GM23338 (cell line): Measurements from ENCODE around the gene LHX5. TPM values are rescaled to one million over a fixed set of nuclear protein-coding genes. Genes with fewer than 3 reads are reported as not detected.

ENCODE experiments used
- ATAC-seq: fragments of 200-7000 bp; cut with Tn5 transposase; 3 replicates; pipeline ENCODE4 v1.9.1; 2020
- DNase-seq: peaks from one replicate; pipeline ENCODE4 v3.0.0-alpha.2; 2015; ENCODE audit warnings: low spot score
- H2AFZ ChIP-seq: fragments of 200-600 bp; sonication (generic); 2 replicates; pipeline ENCODE4 v1.8.0; 2016; ENCODE audit warnings: antibody characterized with exemption, mild to moderate bottlenecking, moderate library complexity
- H3F3A ChIP-seq: fragments of 200-600 bp; sonication (generic); replicated peaks from 2 replicates; pipeline ENCODE4 v1.8.0; 2017; ENCODE audit warnings: antibody characterized with exemption, mixed run types, low read depth
- H3K27ac ChIP-seq: fragments of 200-600 bp; sonication (generic); 2 replicates; pipeline ENCODE4 v1.6.1; 2016; ENCODE audit warnings: low read depth
- H3K27me3 ChIP-seq: fragments of 200-600 bp; sonication (generic); 2 replicates; pipeline ENCODE4 v1.8.0; 2016; ENCODE audit warnings: mild to moderate bottlenecking, mixed run types, moderate library complexity; ENCODE audit not compliant: insufficient read depth
- H3K36me3 ChIP-seq: fragments of 200-600 bp; sonication (generic); 2 replicates; pipeline ENCODE4 v1.8.0; 2016; ENCODE audit warnings: mild to moderate bottlenecking; ENCODE audit not compliant: insufficient read depth
- H3K4me1 ChIP-seq: fragments of 200-600 bp; sonication (generic); 2 replicates; pipeline ENCODE4 v1.8.0; 2016; ENCODE audit warnings: mild to moderate bottlenecking, moderate library complexity; ENCODE audit not compliant: insufficient read depth
- H3K4me2 ChIP-seq: fragments of 200-600 bp; sonication (generic); 2 replicates; pipeline ENCODE4 v1.7.1; 2017; ENCODE audit warnings: mixed run types
- H3K4me3 ChIP-seq: fragments of 200-600 bp; sonication (generic); 2 replicates; pipeline ENCODE4 v1.6.1; 2016; ENCODE audit warnings: mixed run types
- H3K79me2 ChIP-seq: fragments of 200-600 bp; sonication (generic); replicated peaks from 2 replicates; pipeline ENCODE4 v1.8.0; 2017; ENCODE audit warnings: mild to moderate bottlenecking; ENCODE audit not compliant: insufficient read depth
- H3K9me2 ChIP-seq: fragments of 200-600 bp; sonication (generic); 2 replicates; pipeline ENCODE4 v1.8.0; 2017; ENCODE audit not compliant: insufficient read depth
- H4K20me1 ChIP-seq: fragments of 200-600 bp; sonication (generic); replicated peaks from 2 replicates; pipeline ENCODE4 v1.8.0; 2017; ENCODE audit warnings: mild to moderate bottlenecking; ENCODE audit not compliant: insufficient read depth
- H3K27ac Mint-ChIP-seq: 2 replicates; pipeline ENCODE4 v1.8.0; 2020; ENCODE audit warnings: inconsistent platforms, mild to moderate bottlenecking, moderate library complexity, mixed read lengths
- H3K27me3 Mint-ChIP-seq: 3 replicates; pipeline ENCODE4 v1.8.0; 2022; ENCODE audit warnings: low read depth, mild to moderate bottlenecking, moderate library complexity, mixed read lengths, inconsistent platforms; ENCODE audit not compliant: insufficient read depth, poor library complexity
- H3K36me3 Mint-ChIP-seq: 3 replicates; pipeline ENCODE4 v1.8.0; 2021; ENCODE audit warnings: low read depth, mild to moderate bottlenecking, inconsistent platforms, moderate library complexity, mixed read lengths
- H3K4me1 Mint-ChIP-seq: 3 replicates; pipeline ENCODE4 v1.8.0; 2020; ENCODE audit warnings: mild to moderate bottlenecking, inconsistent platforms, mixed read lengths
- H3K4me3 Mint-ChIP-seq: 3 replicates; pipeline ENCODE4 v1.8.0; 2021; ENCODE audit warnings: moderate library complexity, mild to moderate bottlenecking, inconsistent platforms, mixed read lengths
- H3K9me3 Mint-ChIP-seq: 3 replicates; pipeline ENCODE4 v1.8.0; 2020; ENCODE audit warnings: moderate library complexity, mild to moderate bottlenecking, inconsistent platforms, mixed read lengths
- STAT1 ChIP-seq: IDR thresholded peaks from one replicate; pipeline ENCODE4 v1.6.1; 2016; ENCODE audit warnings: antibody characterized with exemption; ENCODE audit not compliant: unreplicated experiment
- ZNF114 ChIP-seq: fragments of 250-450 bp; sonication (Bioruptor Pico); IDR thresholded peaks from 2 replicates; pipeline ENCODE4 v1.5.0; 2020; ENCODE audit warnings: mild to moderate bottlenecking, moderate library complexity
- polyA plus RNA-seq: library from polyadenylated mRNA; unstranded; fragments of >200 nt; fragmentation: Nextera tagmentation; extraction: Ambion mirVana; gene quantifications from 2 replicates; pipeline ENCODE4 v1.2.1, GENCODE V29; 2016
- total RNA-seq: library from RNA; depleted of rRNA; stranded (reverse); fragments of >200 nt; shearing (Covaris generic); gene quantifications from 2 replicates; pipeline ENCODE4 v1.2.3, GENCODE V29; 2014
- TF ChIP-seq, protein P1 (sequence below), 2 experiments: fragments of 200-600 bp in 1 of 2; sonication (generic) in 1 of 2; conservative IDR thresholded peaks; 2 replicates each; pipeline versions ENCODE4 v1.5.1 to v1.6.1; 2016 to 2017; ENCODE audit warnings: antibody characterized with exemption in 2 of 2, low read depth in 2 of 2, mild to moderate bottlenecking in 2 of 2, moderate library complexity in 1 of 2
- TF ChIP-seq, protein P2 (sequence below): fragments of 250-450 bp; sonication (Bioruptor Pico); IDR thresholded peaks from 2 replicates; pipeline ENCODE4 v1.5.0; 2020; ENCODE audit warnings: mild to moderate bottlenecking, moderate library complexity

The LHX5 gene
- total and polyA plus RNA-seq, 2 experiments from 2014 or later = 0.18 TPM; not detected in 1

- no peak overlapping the region for H3K4me2 ChIP-seq
- TF ChIP-seq, protein P1, sequence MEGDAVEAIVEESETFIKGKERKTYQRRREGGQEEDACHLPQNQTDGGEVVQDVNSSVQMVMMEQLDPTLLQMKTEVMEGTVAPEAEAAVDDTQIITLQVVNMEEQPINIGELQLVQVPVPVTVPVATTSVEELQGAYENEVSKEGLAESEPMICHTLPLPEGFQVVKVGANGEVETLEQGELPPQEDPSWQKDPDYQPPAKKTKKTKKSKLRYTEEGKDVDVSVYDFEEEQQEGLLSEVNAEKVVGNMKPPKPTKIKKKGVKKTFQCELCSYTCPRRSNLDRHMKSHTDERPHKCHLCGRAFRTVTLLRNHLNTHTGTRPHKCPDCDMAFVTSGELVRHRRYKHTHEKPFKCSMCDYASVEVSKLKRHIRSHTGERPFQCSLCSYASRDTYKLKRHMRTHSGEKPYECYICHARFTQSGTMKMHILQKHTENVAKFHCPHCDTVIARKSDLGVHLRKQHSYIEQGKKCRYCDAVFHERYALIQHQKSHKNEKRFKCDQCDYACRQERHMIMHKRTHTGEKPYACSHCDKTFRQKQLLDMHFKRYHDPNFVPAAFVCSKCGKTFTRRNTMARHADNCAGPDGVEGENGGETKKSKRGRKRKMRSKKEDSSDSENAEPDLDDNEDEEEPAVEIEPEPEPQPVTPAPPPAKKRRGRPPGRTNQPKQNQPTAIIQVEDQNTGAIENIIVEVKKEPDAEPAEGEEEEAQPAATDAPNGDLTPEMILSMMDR (conservative IDR thresholded peaks at IDR 0.05; ENCODE audit: low read depth in 2 of 2) = peak; percentile 79 to 84
- TF ChIP-seq, protein P2, sequence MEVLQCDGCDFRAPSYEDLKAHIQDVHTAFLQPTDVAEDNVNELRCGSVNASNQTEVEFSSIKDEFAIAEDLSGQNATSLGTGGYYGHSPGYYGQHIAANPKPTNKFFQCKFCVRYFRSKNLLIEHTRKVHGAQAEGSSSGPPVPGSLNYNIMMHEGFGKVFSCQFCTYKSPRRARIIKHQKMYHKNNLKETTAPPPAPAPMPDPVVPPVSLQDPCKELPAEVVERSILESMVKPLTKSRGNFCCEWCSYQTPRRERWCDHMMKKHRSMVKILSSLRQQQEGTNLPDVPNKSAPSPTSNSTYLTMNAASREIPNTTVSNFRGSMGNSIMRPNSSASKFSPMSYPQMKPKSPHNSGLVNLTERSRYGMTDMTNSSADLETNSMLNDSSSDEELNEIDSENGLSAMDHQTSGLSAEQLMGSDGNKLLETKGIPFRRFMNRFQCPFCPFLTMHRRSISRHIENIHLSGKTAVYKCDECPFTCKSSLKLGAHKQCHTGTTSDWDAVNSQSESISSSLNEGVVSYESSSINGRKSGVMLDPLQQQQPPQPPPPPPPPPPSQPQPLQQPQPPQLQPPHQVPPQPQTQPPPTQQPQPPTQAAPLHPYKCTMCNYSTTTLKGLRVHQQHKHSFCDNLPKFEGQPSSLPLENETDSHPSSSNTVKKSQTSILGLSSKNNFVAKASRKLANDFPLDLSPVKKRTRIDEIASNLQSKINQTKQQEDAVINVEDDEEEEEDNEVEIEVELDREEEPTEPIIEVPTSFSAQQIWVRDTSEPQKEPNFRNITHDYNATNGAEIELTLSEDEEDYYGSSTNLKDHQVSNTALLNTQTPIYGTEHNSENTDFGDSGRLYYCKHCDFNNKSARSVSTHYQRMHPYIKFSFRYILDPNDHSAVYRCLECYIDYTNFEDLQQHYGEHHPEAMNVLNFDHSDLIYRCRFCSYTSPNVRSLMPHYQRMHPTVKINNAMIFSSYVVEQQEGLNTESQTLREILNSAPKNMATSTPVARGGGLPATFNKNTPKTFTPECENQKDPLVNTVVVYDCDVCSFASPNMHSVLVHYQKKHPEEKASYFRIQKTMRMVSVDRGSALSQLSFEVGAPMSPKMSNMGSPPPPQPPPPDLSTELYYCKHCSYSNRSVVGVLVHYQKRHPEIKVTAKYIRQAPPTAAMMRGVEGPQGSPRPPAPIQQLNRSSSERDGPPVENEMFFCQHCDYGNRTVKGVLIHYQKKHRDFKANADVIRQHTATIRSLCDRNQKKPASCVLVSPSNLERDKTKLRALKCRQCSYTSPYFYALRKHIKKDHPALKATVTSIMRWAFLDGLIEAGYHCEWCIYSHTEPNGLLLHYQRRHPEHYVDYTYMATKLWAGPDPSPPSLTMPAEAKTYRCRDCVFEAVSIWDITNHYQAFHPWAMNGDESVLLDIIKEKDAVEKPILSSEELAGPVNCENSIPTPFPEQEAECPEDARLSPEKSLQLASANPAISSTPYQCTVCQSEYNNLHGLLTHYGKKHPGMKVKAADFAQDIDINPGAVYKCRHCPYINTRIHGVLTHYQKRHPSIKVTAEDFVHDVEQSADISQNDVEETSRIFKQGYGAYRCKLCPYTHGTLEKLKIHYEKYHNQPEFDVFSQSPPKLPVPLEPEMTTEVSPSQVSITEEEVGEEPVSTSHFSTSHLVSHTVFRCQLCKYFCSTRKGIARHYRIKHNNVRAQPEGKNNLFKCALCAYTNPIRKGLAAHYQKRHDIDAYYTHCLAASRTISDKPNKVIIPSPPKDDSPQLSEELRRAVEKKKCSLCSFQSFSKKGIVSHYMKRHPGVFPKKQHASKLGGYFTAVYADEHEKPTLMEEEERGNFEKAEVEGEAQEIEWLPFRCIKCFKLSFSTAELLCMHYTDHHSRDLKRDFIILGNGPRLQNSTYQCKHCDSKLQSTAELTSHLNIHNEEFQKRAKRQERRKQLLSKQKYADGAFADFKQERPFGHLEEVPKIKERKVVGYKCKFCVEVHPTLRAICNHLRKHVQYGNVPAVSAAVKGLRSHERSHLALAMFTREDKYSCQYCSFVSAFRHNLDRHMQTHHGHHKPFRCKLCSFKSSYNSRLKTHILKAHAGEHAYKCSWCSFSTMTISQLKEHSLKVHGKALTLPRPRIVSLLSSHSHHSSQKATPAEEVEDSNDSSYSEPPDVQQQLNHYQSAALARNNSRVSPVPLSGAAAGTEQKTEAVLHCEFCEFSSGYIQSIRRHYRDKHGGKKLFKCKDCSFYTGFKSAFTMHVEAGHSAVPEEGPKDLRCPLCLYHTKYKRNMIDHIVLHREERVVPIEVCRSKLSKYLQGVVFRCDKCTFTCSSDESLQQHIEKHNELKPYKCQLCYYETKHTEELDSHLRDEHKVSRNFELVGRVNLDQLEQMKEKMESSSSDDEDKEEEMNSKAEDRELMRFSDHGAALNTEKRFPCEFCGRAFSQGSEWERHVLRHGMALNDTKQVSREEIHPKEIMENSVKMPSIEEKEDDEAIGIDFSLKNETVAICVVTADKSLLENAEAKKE = no peak
- Mint-ChIP-seq H3K27me3 (peaks cover 61% of the 10 kb centered on the region), H3K36me3 (no peaks in the 10 kb centered on the region), H3K4me1 (peaks cover 32% of the 10 kb centered on the region), H3K4me3 (no peak overlapping the region; the same call in 2 of the 3 replicates), H3K27ac (no peak overlapping the region), H3K9me3 (no peaks in the 10 kb centered on the region)
- no peak overlapping the region for H3K4me3 ChIP-seq
- H4K20me1 ChIP-seq = no peaks in the 10 kb centered on the region; the same call in 1 of the 2 replicates
- H3K4me1 ChIP-seq = peaks cover 26% of the 10 kb centered on the region
- ATAC-seq (peak; percentile 16), DNase-seq (peak; percentile 82)
- no peak overlapping the region for H2AFZ ChIP-seq
- H3K36me3 ChIP-seq = no peaks in the 10 kb centered on the region
- H3K27me3 ChIP-seq = peaks cover 63% of the 10 kb centered on the region
- peaks cover 7% of the 10 kb centered on the region for H3F3A ChIP-seq
- H3K9me2 ChIP-seq = no peaks in the 10 kb centered on the region
- no peaks in the 10 kb centered on the region for H3K79me2 ChIP-seq
- H3K27ac ChIP-seq = no peak overlapping the region
Measured at GRCh38 chr12:113461666-113462065, 10.0 kb downstream of the LHX5 start.

DNA sequence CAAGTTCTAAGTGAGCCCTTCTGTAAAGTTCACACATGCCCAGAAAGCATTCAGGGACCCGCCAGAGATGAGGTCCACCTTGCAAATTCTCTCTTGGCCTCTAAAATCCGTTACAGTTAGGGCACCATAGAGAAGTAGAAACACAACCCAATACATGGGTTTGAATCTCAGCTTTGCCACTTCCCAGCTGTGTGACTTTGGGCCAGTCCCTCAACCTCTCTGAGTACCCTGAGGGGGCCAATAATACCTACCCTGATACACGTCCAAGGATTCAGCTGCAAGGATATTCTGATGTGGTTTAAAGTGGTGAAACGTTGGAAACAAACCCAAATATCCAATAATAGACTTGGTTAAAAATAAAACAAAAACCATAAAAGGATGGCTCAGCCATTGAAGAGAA lies 11.7 kb downstream of the LHX5 start:
- H3K36me3 ChIP-seq = no peaks in the 10 kb centered on the region
- H3K9me3 Mint-ChIP-seq = no peaks in the 10 kb centered on the region
- H3K4me1 ChIP-seq = peaks cover 21% of the 10 kb centered on the region

More for the DNA sequence above, 11.7 kb downstream of the LHX5 start:
- DNase-seq (no peak), ATAC-seq (no peak)
- Mint-ChIP-seq H3K27me3 (peaks cover 46% of the 10 kb centered on the region), H3K4me3 (no peak overlapping the region), H3K27ac (no peak overlapping the region), H3K36me3 (no peaks in the 10 kb centered on the region), H3K4me1 (peaks cover 32% of the 10 kb centered on the region)
- Histone ChIP-seq H4K20me1 (no peaks in the 10 kb centered on the region), H3F3A (no peaks in the 10 kb centered on the region; the same call in 1 of the 2 replicates), H3K9me2 (no peaks in the 10 kb centered on the region), H3K79me2 (no peaks in the 10 kb centered on the region), H3K4me2 (no peak overlapping the region), H3K4me3 (no peak overlapping the region), H3K27ac (no peak overlapping the region), H3K27me3 (peaks cover 46% of the 10 kb centered on the region), H2AFZ (no peak overlapping the region)
- TF ChIP-seq ZNF114 (CRISPR knock-in tag) = no peak
- TF ChIP-seq STAT1 = no peak
